ENCODE results near the gene CATSPER2. TPM values are rescaled to one million over a fixed set of nuclear protein-coding genes. Genes with fewer than 3 reads are reported as not detected.
"Not testable (repeated sequence)": the region's sequence is repeated elsewhere in the genome, so short reads cannot be mapped to it uniquely, and the experiment has no call there.

CATSPER2 gene
- total RNA-seq, 1 experiment from 2014 or later, result 0.47 TPM

GRCh38 chr15:43593328-43594190, 55.1 kb downstream of the CATSPER2 start, which contains the start of gene CKMT1B:
CKMT1B (plus strand) TSS chr15:43594027; CDS start chr15:43594219, 192 bp downstream.
- not testable (repeated sequence) for DNase-seq (ENCODE audit: low spot score)

- DNase-seq (ENCODE audit: low spot score), result not testable (repeated sequence)
Observed at GRCh38 chr15:43592841-43593240, 55.8 kb downstream of the CATSPER2 start.

GRCh38 chr15:43589778-43590466, 58.7 kb downstream of the CATSPER2 start, which contains the start of gene PPIP5K1:
PPIP5K1 (minus strand) TSS chr15:43590208; CDS start chr15:43584504, 5,704 bp downstream.
- DNase-seq (ENCODE audit: low spot score), result not testable (repeated sequence)

Other genes with a start within 250 kb of the CATSPER2 start
- gene TP53BP1, start 155.7 kb downstream of the CATSPER2 start, total RNA-seq (2014; rRNA removed; shearing (Covaris generic)), result 42.3 and 43.7 TPM in 2 replicates
- gene MAP1A, start 131.2 kb downstream of the CATSPER2 start, total RNA-seq (2014; rRNA removed; shearing (Covaris generic)), result 45.0 and 53.1 TPM in 2 replicates
- 5.5 and 11.8 TPM in 2 replicates for gene PPIP5K1, start 58.6 kb downstream of the CATSPER2 start, total RNA-seq (2014; rRNA removed; shearing (Covaris generic))
- not detected in 2 replicates for gene CKMT1B, start 54.8 kb downstream of the CATSPER2 start, total RNA-seq (2014; rRNA removed; shearing (Covaris generic))
- not detected in 2 replicates for gene STRC, start 30.0 kb downstream of the CATSPER2 start, total RNA-seq (2014; rRNA removed; shearing (Covaris generic))
- not detected in 2 replicates for gene CKMT1A, start 45.0 kb upstream of the CATSPER2 start, total RNA-seq (2014; rRNA removed; shearing (Covaris generic))
- 187 and 217 TPM in 2 replicates for gene PDIA3, start 97.6 kb upstream of the CATSPER2 start, total RNA-seq (2014; rRNA removed; shearing (Covaris generic))
- 3.6 and 6.1 TPM in 2 replicates for gene ELL3, start 128.1 kb upstream of the CATSPER2 start, total RNA-seq (2014; rRNA removed; shearing (Covaris generic))
- gene SERF2, start 143.5 kb upstream of the CATSPER2 start, total RNA-seq (2014; rRNA removed; shearing (Covaris generic)), result 361 and 697 TPM in 2 replicates
- gene SERINC4, start 151.4 kb upstream of the CATSPER2 start, total RNA-seq (2014; rRNA removed; shearing (Covaris generic)), result not detected in 2 replicates
- 11.4 and 24.3 TPM in 2 replicates for gene HYPK, start 151.8 kb upstream of the CATSPER2 start, total RNA-seq (2014; rRNA removed; shearing (Covaris generic))
- gene MFAP1, start 175.8 kb upstream of the CATSPER2 start, total RNA-seq (2014; rRNA removed; shearing (Covaris generic)), result 34.3 and 34.5 TPM in 2 replicates
- gene WDR76, start 178.2 kb upstream of the CATSPER2 start, total RNA-seq (2014; rRNA removed; shearing (Covaris generic)), result 36.0 and 51.1 TPM in 2 replicates

Data from A172 (cell line).